HEK293 (cell line): Measurements from ENCODE around the gene KRTAP12-1.
A peak's percentile ranks its signal among the peaks of the same experiment; 100 is the strongest.
"Not testable (repeated sequence)": the region's sequence is repeated elsewhere in the genome, so short reads cannot be mapped to it uniquely, and the experiment has no call there.

Source experiments
- CTCF ChIA-PET: fragments of 350-600 bp; formaldehyde crosslinking; extraction: SDS; loops from one replicate; lab custom pipeline; 2021; ENCODE audit warnings: antibody characterized with exemption; lab: Yijun Ruan, JAX
- POLR2A ChIA-PET: fragments of 300-600 bp; formaldehyde crosslinking; extraction: SDS; loops from one replicate; lab custom pipeline; 2020; ENCODE audit warnings: antibody characterized with exemption, inconsistent platforms; lab: Yijun Ruan, JAX
- H3K27ac ChIP-seq: fragments of 200-500 bp; sonication (Bioruptor generic); 2 replicates; pipeline ENCODE4 v1.5.1; 2014; ENCODE audit warnings: low read depth, low read length, control low read depth, inconsistent platforms; ENCODE audit errors: extremely low read depth
- H3K36me3 ChIP-seq, 2 experiments: fragments of 200-500 bp in 1 of 2; sonication (Bioruptor generic) in 1 of 2; 1 replicate in 1 of 2; 2 replicates in 1 of 2; pipeline ENCODE4 v1.5.1; 2014 to 2017; ENCODE audit warnings: inconsistent platforms in 2 of 2, low read length in 2 of 2; ENCODE audit not compliant: control insufficient read depth in 2 of 2, insufficient read depth in 1 of 2
- H3K4me1 ChIP-seq: fragments of 200-500 bp; sonication (Bioruptor generic); 2 replicates; pipeline ENCODE4 v1.5.1; 2014; ENCODE audit warnings: mild to moderate bottlenecking, low read length, inconsistent platforms; ENCODE audit not compliant: control insufficient read depth, insufficient read depth
- H3K4me3 ChIP-seq: 2 replicates; pipeline ENCODE4 v1.5.1; 2011; ENCODE audit warnings: low read depth, mild to moderate bottlenecking, control low read depth, low read length, moderate library complexity
- H3K9me3 ChIP-seq: fragments of 200-500 bp; sonication (Bioruptor generic); 2 replicates; pipeline ENCODE4 v1.5.1; 2014; ENCODE audit warnings: low read depth, low read length, inconsistent platforms; ENCODE audit not compliant: control insufficient read depth, insufficient read depth
- GLIS1 ChIP-seq: fragments of 450-650 bp; formaldehyde crosslinking; IDR thresholded peaks from 2 replicates; pipeline ENCODE4 v1.5.1; 2016; ENCODE audit warnings: missing biosample characterization, missing genetic modification characterization
- KLF8 ChIP-seq: fragments of 450-650 bp; formaldehyde crosslinking; IDR thresholded peaks from 2 replicates; pipeline ENCODE4 v1.5.1; 2016; ENCODE audit warnings: missing biosample characterization, missing genetic modification characterization
- ZIC2 ChIP-seq: fragments of 450-650 bp; formaldehyde crosslinking; IDR thresholded peaks from 2 replicates; pipeline ENCODE4 v1.5.1; 2016; ENCODE audit warnings: missing biosample characterization, missing genetic modification characterization
- ZNF155 ChIP-seq: fragments of 450-650 bp; formaldehyde crosslinking; IDR thresholded peaks from 2 replicates; pipeline ENCODE4 v1.5.1; 2016; ENCODE audit warnings: missing biosample characterization, missing genetic modification characterization
- ZNF302 ChIP-seq: fragments of 450-650 bp; formaldehyde crosslinking; IDR thresholded peaks from 2 replicates; pipeline ENCODE4 v1.5.1; 2016; ENCODE audit warnings: missing biosample characterization, missing genetic modification characterization, low read depth
- ZNF530 ChIP-seq: fragments of 450-650 bp; formaldehyde crosslinking; IDR thresholded peaks from 2 replicates; pipeline ENCODE4 v1.5.1; 2016; ENCODE audit warnings: low read depth, missing biosample characterization, missing genetic modification characterization
- ZNF549 ChIP-seq: fragments of 450-650 bp; IDR thresholded peaks from 2 replicates; pipeline ENCODE4 v1.5.1; 2018; ENCODE audit warnings: missing biosample characterization, missing genetic modification characterization, mild to moderate bottlenecking, inconsistent platforms, moderate library complexity
- TF ChIP-seq, protein P1 (sequence below): fragments of 450-650 bp; formaldehyde crosslinking; IDR thresholded peaks from 2 replicates; pipeline ENCODE4 v1.5.1; 2016; ENCODE audit warnings: missing biosample characterization, missing genetic modification characterization
- TF ChIP-seq, protein P2 (sequence below): fragments of 450-650 bp; formaldehyde crosslinking; IDR thresholded peaks from 2 replicates; pipeline ENCODE4 v1.5.1; 2016; ENCODE audit warnings: missing biosample characterization, missing genetic modification characterization
- TF ChIP-seq, protein P3 (sequence below): fragments of 450-650 bp; formaldehyde crosslinking; IDR thresholded peaks from 2 replicates; pipeline ENCODE4 v1.5.1; 2016; ENCODE audit warnings: missing biosample characterization, missing genetic modification characterization

The KRTAP12-1 gene

DNA sequence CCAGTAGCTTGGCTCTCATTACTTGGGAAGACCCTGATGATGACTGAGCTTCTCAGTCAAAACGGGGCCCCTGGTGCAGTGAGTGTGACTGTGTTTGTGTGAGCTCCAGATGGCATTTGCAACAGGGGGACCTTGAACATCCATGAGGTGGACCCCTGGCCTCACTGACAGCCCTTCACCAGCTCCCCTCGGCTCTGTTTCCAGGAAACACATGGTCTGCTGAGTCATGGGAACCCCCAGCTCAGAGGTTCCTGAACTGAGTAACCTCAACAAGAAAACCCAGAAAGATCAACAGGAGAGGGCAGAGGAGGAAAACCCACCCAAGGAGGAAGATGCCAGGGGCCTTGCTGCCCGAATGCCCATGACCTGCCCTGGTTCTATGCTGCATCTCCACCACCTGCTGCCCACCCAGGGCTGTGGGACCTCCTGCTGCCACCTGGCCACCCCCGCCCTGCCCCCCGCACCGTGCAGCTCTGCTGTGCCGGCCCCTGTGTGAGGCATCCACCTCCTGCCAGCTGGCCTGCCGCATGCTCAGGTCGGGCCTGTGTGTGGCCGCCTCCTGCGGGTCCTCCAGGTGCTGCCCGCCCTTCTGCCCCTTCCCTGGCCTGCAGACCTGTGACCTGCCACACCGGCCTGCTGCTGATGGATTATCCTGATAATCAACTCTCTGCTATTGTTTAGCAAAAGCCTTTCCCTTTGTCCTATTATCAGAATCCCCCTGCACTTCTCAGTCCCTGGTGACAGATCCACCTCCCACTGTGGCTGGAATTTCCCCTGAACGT lies 4.2 kb upstream of the KRTAP12-1 start:
- TF ChIP-seq ZIC2 (tag by site-specific recombination) (peak; percentile 41), GLIS1 (peak; percentile 51), ZNF155 (tag by site-specific recombination) (no peak)
- TF ChIP-seq, protein P1, sequence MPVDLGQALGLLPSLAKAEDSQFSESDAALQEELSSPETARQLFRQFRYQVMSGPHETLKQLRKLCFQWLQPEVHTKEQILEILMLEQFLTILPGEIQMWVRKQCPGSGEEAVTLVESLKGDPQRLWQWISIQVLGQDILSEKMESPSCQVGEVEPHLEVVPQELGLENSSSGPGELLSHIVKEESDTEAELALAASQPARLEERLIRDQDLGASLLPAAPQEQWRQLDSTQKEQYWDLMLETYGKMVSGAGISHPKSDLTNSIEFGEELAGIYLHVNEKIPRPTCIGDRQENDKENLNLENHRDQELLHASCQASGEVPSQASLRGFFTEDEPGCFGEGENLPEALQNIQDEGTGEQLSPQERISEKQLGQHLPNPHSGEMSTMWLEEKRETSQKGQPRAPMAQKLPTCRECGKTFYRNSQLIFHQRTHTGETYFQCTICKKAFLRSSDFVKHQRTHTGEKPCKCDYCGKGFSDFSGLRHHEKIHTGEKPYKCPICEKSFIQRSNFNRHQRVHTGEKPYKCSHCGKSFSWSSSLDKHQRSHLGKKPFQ (tag by site-specific recombination), result no peak
- TF ChIP-seq, all 188 proteins: peak for 2
- ChIA-PET POLR2A (no interaction called here), CTCF (no interaction called here)
- no peaks in the 10 kb centered on the region for H3K9me3 ChIP-seq
- H3K4me1 ChIP-seq, result no peaks in the 10 kb centered on the region
- no peak overlapping the region for H3K27ac ChIP-seq
- no peaks in the 10 kb centered on the region for H3K36me3 ChIP-seq
- H3K4me3 ChIP-seq, result no peak overlapping the region

DNA sequence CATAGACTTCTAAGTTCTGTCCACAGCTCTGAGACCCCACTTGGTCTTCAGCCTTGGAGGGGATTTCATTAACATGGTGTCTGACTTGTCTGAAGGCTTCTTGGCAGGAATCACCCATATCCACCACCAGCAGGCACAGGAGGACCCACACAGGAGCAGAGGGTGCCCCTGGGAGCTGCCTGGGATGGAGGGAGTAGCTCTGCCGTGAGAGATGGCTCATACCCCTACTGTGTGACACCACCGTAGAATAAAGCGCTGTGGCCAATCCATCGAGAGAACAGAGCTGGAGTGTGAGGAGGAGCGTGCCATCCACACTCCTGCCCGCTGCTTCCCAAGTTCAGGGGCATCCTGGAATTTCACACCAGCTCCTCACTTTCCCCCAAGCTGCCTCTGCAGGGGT lies 3.1 kb upstream of the KRTAP12-1 start:
- CTCF ChIA-PET, H3K9me3 ChIP-seq: not testable (repeated sequence)

DNA sequence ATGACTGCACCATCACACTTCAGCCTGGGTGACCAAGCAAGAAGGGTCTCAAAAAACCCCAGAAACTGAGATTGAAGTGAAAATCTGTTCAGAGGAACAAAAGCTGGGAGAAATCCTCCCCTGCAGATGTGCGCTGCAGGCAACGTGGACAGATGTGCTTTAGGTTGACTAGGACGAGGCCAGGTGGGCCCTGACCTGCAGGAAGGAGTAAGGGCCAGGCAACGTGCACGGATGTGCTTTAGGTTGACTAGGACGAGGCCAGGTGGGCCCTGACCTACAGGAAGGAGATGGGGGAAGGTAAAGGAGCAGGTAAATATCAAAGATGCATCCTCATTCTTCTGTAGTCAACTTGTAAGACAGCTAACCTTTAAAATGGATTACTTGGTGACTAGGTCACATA lies 2.5 kb upstream of the KRTAP12-1 start:
- H3K36me3 ChIP-seq, result no peaks in the 10 kb centered on the region
- H3K4me1 ChIP-seq, result no peaks in the 10 kb centered on the region
- no peak overlapping the region for H3K4me3 ChIP-seq
- CTCF ChIA-PET, result no interaction called here
- no peaks in the 10 kb centered on the region for H3K9me3 ChIP-seq
- TF ChIP-seq ZNF530 (tag by site-specific recombination) (no peak), ZNF549 (tag by site-specific recombination) (no peak), ZNF155 (tag by site-specific recombination) (no peak), ZNF302 (tag by site-specific recombination) (no peak)
- TF ChIP-seq, protein P2, sequence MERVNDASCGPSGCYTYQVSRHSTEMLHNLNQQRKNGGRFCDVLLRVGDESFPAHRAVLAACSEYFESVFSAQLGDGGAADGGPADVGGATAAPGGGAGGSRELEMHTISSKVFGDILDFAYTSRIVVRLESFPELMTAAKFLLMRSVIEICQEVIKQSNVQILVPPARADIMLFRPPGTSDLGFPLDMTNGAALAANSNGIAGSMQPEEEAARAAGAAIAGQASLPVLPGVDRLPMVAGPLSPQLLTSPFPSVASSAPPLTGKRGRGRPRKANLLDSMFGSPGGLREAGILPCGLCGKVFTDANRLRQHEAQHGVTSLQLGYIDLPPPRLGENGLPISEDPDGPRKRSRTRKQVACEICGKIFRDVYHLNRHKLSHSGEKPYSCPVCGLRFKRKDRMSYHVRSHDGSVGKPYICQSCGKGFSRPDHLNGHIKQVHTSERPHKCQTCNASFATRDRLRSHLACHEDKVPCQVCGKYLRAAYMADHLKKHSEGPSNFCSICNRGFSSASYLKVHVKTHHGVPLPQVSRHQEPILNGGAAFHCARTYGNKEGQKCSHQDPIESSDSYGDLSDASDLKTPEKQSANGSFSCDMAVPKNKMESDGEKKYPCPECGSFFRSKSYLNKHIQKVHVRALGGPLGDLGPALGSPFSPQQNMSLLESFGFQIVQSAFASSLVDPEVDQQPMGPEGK (tag by site-specific recombination), result no peak
- POLR2A ChIA-PET, result interaction anchor here (0.6 kb wide), 1 partner anchor 237 kb away, joined by 8 read pairs; no protein-coding TSS in a partner anchor
- no peak overlapping the region for H3K27ac ChIP-seq

More for the DNA sequence above, 3.1 kb upstream of the KRTAP12-1 start:
- H3K36me3 ChIP-seq, H3K27ac ChIP-seq, H3K4me3 ChIP-seq, POLR2A ChIA-PET, H3K4me1 ChIP-seq: not testable (repeated sequence)

DNA sequence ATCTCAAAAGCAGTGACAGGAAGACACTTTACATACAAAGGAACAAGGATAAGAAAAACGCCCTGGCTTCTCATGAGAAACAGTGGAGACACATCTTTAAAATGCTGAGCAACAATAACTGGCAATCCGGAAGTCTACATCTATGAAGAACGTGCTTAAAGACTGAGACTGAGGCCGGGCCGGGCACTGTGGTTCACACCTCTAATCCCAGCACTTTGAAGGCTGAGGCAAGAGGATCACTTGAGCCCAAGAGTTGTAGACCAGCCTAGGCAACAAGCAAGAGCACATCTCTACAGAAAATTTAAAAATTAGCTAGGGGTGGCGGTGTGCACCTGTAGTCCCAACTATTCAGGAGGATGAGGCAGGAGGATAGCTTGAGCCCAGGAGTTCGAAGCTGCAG lies 2.1 kb upstream of the KRTAP12-1 start:
- POLR2A ChIA-PET, result interaction anchor here (0.6 kb wide), 1 partner anchor 236 kb away, joined by 8 read pairs; no protein-coding TSS in a partner anchor
- no peak overlapping the region for H3K27ac ChIP-seq
- no peak overlapping the region for H3K4me3 ChIP-seq
- CTCF ChIA-PET, result no interaction called here
- TF ChIP-seq KLF8 (tag by site-specific recombination), result no peak
- TF ChIP-seq, protein P3, sequence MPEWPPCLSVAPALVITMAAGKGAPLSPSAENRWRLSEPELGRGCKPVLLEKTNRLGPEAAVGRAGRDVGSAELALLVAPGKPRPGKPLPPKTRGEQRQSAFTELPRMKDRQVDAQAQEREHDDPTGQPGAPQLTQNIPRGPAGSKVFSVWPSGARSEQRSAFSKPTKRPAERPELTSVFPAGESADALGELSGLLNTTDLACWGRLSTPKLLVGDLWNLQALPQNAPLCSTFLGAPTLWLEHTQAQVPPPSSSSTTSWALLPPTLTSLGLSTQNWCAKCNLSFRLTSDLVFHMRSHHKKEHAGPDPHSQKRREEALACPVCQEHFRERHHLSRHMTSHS (tag by site-specific recombination), result no peak
- no peaks in the 10 kb centered on the region for H3K9me3 ChIP-seq
- no peaks in the 10 kb centered on the region for H3K36me3 ChIP-seq
- no peaks in the 10 kb centered on the region for H3K4me1 ChIP-seq
